K562 (cell line): Measurements from ENCODE around the gene CHMP5. TPM values are rescaled to one million over a fixed set of nuclear protein-coding genes. Genes with fewer than 3 reads are reported as not detected.

Experiments used
- ATAC-seq: fragments of 200-7000 bp; cut with Tn5 transposase; 3 replicates; pipeline ENCODE4 v1.9.1; 2020; ENCODE audit warnings: moderate library complexity
- BruUV-seq: library from RNA; stranded (reverse); fragments of 400-500 nt; replicated peaks from 2 replicates; lab custom pipeline; 2021; lab: Mats Ljungman, UMichigan
- CTCF ChIA-PET: fragments of 300-600 bp; formaldehyde crosslinking; extraction: SDS; loops from one replicate; lab custom pipeline; 2021; ENCODE audit warnings: low intra/inter-chr PET ratio; lab: Yijun Ruan, JAX
- POLR2A ChIA-PET: fragments of 300-600, 350-650 bp; sonication (Branson Sonifier 250); formaldehyde crosslinking; extraction: SDS; loops from one replicate; lab custom pipeline; 2021; ENCODE audit warnings: antibody characterized with exemption, inconsistent platforms; lab: Yijun Ruan, JAX
- DNase-seq, 4 experiments: peaks; one replicate each; pipeline versions ENCODE4 v3.0.0 to v3.0.0-alpha.2; 2011 to 2018; ENCODE audit warnings: low spot score in 3 of 4, mixed read lengths in 3 of 4; ENCODE audit errors: extremely low read depth in 1 of 4
- FAIRE-seq: peaks from 2 replicates; lab custom pipeline; 2011; peaks lifted over from hg19 to GRCh38; lab: Jason Lieb, UNC
- H2AFZ ChIP-seq: 2 replicates; pipeline ENCODE4 v1.6.0; 2011; ENCODE audit warnings: low read depth, low read length, control low read depth, inconsistent platforms
- H3K27ac ChIP-seq: fragments of 200-600 bp; 3 replicates; pipeline ENCODE4 v1.8.0; 2011; ENCODE audit warnings: low read depth, mild to moderate bottlenecking, control low read depth, inconsistent platforms, low read length, moderate library complexity, mixed read lengths; ENCODE audit errors: extremely low read depth
- H3K27me3 ChIP-seq, 2 experiments: fragments of 300-600 bp in 1 of 2; 2 replicates in 1 of 2; 3 replicates in 1 of 2; pipeline versions ENCODE4 v1.6.0 to v1.8.0; 2011; ENCODE audit warnings: inconsistent platforms in 2 of 2, low read length in 2 of 2, mild to moderate bottlenecking in 1 of 2, mixed read lengths in 1 of 2, moderate library complexity in 1 of 2; ENCODE audit not compliant: control insufficient read depth in 2 of 2, insufficient read depth in 2 of 2
- H3K36me3 ChIP-seq: fragments of 300-600 bp; 3 replicates; pipeline ENCODE4 v1.8.0; 2011; ENCODE audit warnings: mild to moderate bottlenecking, low read length, inconsistent platforms; ENCODE audit not compliant: control insufficient read depth, insufficient read depth
- H3K4me1 ChIP-seq, 2 experiments: fragments of 200-600 bp in 1 of 2; replicated peaks in 1 of 2; 2 replicates in 1 of 2; 3 replicates in 1 of 2; pipeline versions ENCODE4 v1.5.1 to v1.8.0; 2011; ENCODE audit warnings: inconsistent platforms in 2 of 2, low read length in 2 of 2, mild to moderate bottlenecking in 1 of 2, mixed read lengths in 1 of 2, moderate library complexity in 1 of 2; ENCODE audit not compliant: control insufficient read depth in 2 of 2, insufficient read depth in 2 of 2
- H3K4me2 ChIP-seq: 2 replicates; pipeline ENCODE4 v1.6.1; 2011; ENCODE audit warnings: low read length, control low read depth, inconsistent platforms, mixed read lengths; ENCODE audit not compliant: insufficient read depth
- H3K4me3 ChIP-seq: fragments of 200-600 bp; sonication (generic), shearing (Covaris generic); 2 replicates; pipeline ENCODE4 v1.5.1; 2016; ENCODE audit warnings: control low read depth, inconsistent platforms
- H3K79me2 ChIP-seq: fragments of 200-600 bp; 3 replicates; pipeline ENCODE4 v1.8.0; 2011; ENCODE audit warnings: low read length, inconsistent platforms; ENCODE audit not compliant: control insufficient read depth, insufficient read depth
- H3K9ac ChIP-seq, 2 experiments: 2 replicates each; pipeline versions ENCODE4 v1.6.0 to v1.6.1; 2011; ENCODE audit warnings: low read depth in 2 of 2, low read length in 2 of 2, control low read depth in 1 of 2, inconsistent platforms in 1 of 2, mild to moderate bottlenecking in 1 of 2, mixed read lengths in 1 of 2; ENCODE audit not compliant: insufficient read depth in 1 of 2
- H3K9me1 ChIP-seq: one replicate; pipeline ENCODE4 v1.6.0; 2011; ENCODE audit warnings: inconsistent platforms, mild to moderate bottlenecking, low read length, moderate library complexity; ENCODE audit not compliant: control insufficient read depth, insufficient read depth
- H3K9me3 ChIP-seq: replicated peaks from 2 replicates; pipeline ENCODE4 v1.5.1; 2011; ENCODE audit warnings: low read depth, low read length, inconsistent platforms; ENCODE audit not compliant: control insufficient read depth, insufficient read depth
- H4K20me1 ChIP-seq: replicated peaks from 2 replicates; pipeline ENCODE4 v1.6.1; 2011; ENCODE audit warnings: low read length, inconsistent platforms, mixed read lengths; ENCODE audit not compliant: control insufficient read depth, insufficient read depth
- XRCC5 ChIP-seq: fragments of 200-400 bp; formaldehyde crosslinking; IDR thresholded peaks from 2 replicates; pipeline ENCODE4 v1.6.1; 2017; ENCODE audit warnings: low read depth, mild to moderate bottlenecking, low read length
- ZBTB11 ChIP-seq, 3 experiments: fragments of 200-800 bp in 1 of 3; fragments of 250-450 bp in 1 of 3; fragments of 450-650 bp in 1 of 3; sonication (Bioruptor Pico) in 1 of 3; sonication (Bioruptor generic) in 1 of 3; formaldehyde crosslinking in 1 of 3; IDR thresholded peaks; 2 replicates each; pipeline versions ENCODE4 v1.6.1 to v1.8.0; 2016 to 2022; ENCODE audit warnings: mild to moderate bottlenecking in 2 of 3, missing genetic modification characterization in 2 of 3, missing compliant biosample characterization in 1 of 3, moderate library complexity in 1 of 3
- ZNF609 ChIP-seq: sonication (generic); formaldehyde crosslinking; IDR thresholded peaks from 2 replicates; pipeline ENCODE4 v1.8.1; 2023; ENCODE audit warnings: missing genetic modification reagents, mild to moderate bottlenecking, borderline replicate concordance
- WGBS: fragments of 100-300 bp; shearing (Covaris generic); methylation state at CpG from one replicate; pipeline ENCODE4 v1.1.6; 2016; ENCODE audit warnings: low coverage, mixed read lengths; ENCODE audit not compliant: insufficient coverage; ENCODE audit errors: missing lambda C conversion rate; 5-methylcytosine and 5-hydroxymethylcytosine counted together
- in situ Hi-C: fragments of 300-500 bp; cut with MboI; formaldehyde crosslinking; loops from 4 replicates; pipeline ENCODE4 v1.15.0; 2018; ENCODE audit warnings: inconsistent platforms, mixed read lengths
- intact Hi-C: fragments of 100-400 bp; cut with micrococcal nuclease; formaldehyde crosslinking; loops from 2 replicates; pipeline ENCODE4 v1.14.2; 2022
- polyA plus RNA-seq, 8 experiments: library from polyadenylated mRNA; depleted of rRNA in 4 of 8; stranded (reverse) in 5 of 8; unstranded in 3 of 8; fragments of >200 nt; fragmentation: Nextera tagmentation in 2 of 8; fragmentation: Illumina TruSeq in 1 of 8; extraction: Ambion mirVana in 2 of 8; extraction: Trizol in 1 of 8; gene quantifications; 2 replicates each; pipeline versions ENCODE4 v1.2.1 to v1.2.3, GENCODE V29; 2011 to 2014; ENCODE audit warnings: inconsistent platforms in 1 of 8, missing spikeins in 1 of 8
- total RNA-seq, 7 experiments: library from RNA; depleted of rRNA in 6 of 7; stranded (reverse); fragments of >200 nt in 6 of 7; fragmentation: Illumina TruSeq in 2 of 7; extraction: Trizol in 2 of 7; gene quantifications; 2 replicates each; pipeline versions ENCODE4 v1.2.1 to v1.2.3, GENCODE V29; 2011 to 2021; ENCODE audit warnings: low replicate concordance in 1 of 7

Gene CHMP5
- total and polyA plus RNA-seq, 9 of the 15 experiments (the other 6 are each of a cell fraction or from before 2014, with no cell fraction given), result 36.0 to 105 (median 54.9) TPM

- Histone ChIP-seq H2AFZ (no peak overlapping the region), H3K4me2 (no peak overlapping the region), H3K4me1 (no peaks in the 10 kb centered on the region; a peak in 1 of 5 replicates), H3K79me2 (no peaks in the 10 kb centered on the region), H3K4me3 (no peak overlapping the region), H4K20me1 (no peaks in the 10 kb centered on the region), H3K27ac (no peak overlapping the region), H3K36me3 (no peaks in the 10 kb centered on the region), H3K9ac (0 out of 4 replicates have a peak overlapping the region, but pooled peaks of 1 of the 2 experiments have one; percentile 26), H3K9me1 (no peaks in the 10 kb centered on the region), H3K27me3 (no peaks in the 10 kb centered on the region), H3K9me3 (no peaks in the 10 kb centered on the region)
- ChIA-PET CTCF (no interaction called here), POLR2A (interaction anchor here (0.6 to 2.0 kb wide), 4 partner anchors 14 to 209 kb away, joined by 3 to 6 read pairs (median 3); partner anchors contain the start of genes DNAJA1 and SMU1)
- TF ChIP-seq ZNF609 (CRISPR knock-in tag) (no peak), XRCC5 (no peak), ZBTB11 (CRISPR knock-in tag; IDR thresholded peaks at IDR 0.05) (peak in 1 of 3 experiments; percentile 49; a peak in 1 of 6 replicates)
- intact Hi-C loops, result no loop called here
- no TSS peak for BruUV-seq
- no peak for ATAC-seq
- in situ Hi-C loops, result loop anchor here (10.0 to 25.0 kb wide), 3 partner anchors 129 to 846 kb away; partner anchors contain the start of genes ACO1, NDUFB6, SMIM27 and TOPORS
- DNase-seq, result no peak
- WGBS, result 20% methylated on average over 1 of the region's 1 CpG
- FAIRE-seq, result no peak
Measured at GRCh38 chr9:33233626-33234342, 31.1 kb upstream of the CHMP5 start.
